GM21825 (cell line): ENCODE measurements around the gene COG5.

Experiments used
- ATAC-seq: cut with Tn5 transposase; IDR thresholded peaks from one replicate; pipeline ENCODE4 v1.9.1; 2021; ENCODE audit warnings: mild to moderate bottlenecking, moderate library complexity; ENCODE audit not compliant: unreplicated experiment

The COG5 gene

DNA sequence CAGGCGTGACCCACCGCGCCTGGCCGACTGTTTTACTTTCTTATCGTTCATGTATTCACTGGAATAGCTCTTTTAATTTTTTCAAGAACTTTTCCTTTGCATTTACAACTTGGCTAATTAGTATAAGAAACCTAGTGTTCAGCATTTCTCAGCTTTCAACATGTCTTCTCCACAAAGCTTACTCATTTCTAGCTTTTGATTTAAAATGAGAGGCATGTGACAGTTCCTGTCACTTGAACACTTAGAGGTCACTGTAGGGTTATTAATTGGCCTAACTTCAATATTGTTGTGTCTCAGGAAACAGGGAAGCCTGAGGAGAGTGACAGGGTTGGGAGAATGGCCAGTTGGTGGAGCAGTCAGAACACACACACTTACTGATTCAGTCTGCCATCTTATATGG is 218.9 kb downstream of the COG5 start:
- ATAC-seq: no peak

DNA sequence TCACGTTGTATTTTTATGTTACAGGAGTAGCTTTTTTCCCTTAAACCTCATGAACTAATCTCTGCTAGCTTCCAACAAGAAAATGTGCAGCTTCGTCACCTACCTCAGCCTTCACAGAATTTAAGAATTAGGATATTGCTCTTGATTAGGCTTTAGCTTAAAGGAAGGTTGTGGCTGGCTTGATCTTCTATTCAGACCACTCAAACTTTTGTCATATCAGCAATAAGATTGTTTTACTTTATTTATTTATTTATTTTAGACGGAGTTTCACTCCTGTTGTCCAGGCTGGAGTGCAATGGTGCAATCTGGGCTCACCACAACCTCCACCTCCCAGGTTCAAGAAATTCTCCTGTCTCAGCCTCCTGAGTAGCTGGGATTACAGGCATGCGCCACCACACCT is 219.4 kb downstream of the COG5 start:
- ATAC-seq: no peak

DNA sequence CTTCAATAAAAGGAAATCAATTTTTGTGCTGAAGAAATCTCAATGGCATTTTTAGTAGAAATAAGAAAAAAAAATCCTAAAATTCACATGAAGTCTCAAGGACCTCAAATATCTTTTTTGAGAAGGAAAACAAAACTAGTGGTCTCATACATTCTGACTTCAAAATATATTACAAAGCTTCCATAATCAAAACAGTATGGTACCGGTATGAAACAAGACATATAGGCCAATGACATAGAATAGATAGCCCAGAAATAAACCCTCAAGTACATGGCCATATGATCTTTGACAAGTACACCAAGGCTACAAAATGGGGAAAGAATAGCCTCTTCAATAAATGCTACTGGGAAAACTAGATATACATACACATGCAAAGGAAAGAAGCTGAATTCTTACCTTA is 225.6 kb downstream of the COG5 start:
- no peak for ATAC-seq

DNA sequence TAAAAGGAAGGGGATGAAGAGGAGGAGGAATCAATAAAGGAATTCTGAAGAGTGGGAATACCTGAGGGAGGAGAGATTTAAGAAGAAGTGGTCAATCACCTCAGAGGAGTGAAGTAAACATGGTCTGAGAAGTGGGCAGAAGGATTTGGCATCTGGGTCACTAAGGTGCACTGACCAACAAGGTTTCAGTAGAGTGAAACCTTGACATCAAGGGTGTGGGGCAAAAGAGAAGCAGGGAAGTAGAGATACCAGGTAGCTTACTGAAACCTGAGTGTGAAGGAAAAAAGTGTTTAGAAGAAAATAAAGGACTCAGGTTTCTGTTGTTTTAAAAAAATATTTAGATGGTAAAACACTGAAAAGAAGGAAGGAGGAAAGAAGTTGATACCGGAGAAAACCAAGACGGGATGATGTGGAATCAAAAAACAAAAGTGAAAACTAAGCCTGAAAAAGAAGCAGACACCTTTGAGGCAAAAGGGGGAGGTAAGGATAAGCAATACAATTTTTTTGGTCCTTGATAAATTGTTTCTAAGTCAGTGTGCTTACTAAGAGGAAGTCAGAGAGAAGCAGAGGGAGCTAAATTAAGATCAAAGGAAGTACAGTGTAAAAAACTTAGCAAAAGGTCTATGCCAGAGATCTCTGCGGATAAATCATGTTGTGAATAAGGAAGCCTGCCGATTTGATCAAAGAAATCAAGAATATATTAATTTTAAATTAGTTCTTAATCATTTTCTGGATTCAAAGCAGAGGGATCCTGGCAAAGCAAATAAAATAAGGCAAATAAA is 231.0 kb downstream of the COG5 start:
- peak; percentile 65 for ATAC-seq

DNA sequence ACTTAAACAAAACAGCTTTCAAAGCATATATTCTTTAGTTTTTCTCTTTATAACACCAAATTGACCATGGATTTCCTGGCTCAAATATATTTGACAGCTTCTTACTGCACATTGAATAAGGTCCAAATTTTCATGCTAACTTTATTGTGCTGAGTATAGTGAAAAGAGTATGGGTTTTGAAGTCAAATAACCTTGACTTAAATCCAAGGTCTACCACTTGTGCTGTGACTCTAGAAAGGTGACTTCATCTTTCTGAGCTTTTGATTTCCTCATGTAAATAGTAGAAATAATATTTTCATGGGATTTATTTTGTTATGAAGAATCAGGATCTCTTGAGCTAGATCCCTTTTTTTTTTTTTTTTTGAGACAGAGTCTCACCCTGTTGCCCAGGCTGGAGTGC is 233.2 kb downstream of the COG5 start:
- no peak for ATAC-seq

GRCh38 chr7:107327986-107328569 is 235.6 kb downstream of the COG5 start:
- no peak for ATAC-seq

GRCh38 chr7:107326061-107326460 is 237.7 kb downstream of the COG5 start:
- no peak for ATAC-seq

- no peak for ATAC-seq
These were observed 241.7 kb downstream of the COG5 start for GRCh38 chr7:107322015-107322414.

- ATAC-seq: no peak
These were observed 242.1 kb downstream of the COG5 start for GRCh38 chr7:107321611-107322010.

DNA sequence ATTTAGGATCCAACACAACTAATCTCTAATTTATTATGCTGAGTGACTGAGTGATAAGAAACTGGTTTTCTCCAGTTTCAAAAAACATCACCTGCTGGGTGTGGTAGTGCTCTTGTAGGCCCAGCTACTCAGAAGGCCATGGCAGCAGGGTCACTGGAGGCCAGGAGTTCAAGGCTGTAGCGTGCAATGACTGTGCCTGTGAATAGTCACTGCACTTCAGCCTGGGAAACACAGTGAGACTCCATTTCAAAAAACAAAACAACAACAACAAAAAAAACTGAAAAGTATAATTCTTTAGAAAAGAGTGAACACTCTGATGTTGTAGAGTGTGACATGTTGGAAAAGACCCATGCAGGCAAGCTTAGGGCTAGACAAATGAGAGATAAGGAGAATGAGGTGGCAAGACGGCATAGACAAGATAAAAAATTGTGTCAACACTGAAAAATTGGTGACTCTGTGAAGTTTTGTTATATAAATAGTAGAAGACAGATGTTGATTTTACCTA is 243.9 kb downstream of the COG5 start:
- no peak for ATAC-seq

DNA sequence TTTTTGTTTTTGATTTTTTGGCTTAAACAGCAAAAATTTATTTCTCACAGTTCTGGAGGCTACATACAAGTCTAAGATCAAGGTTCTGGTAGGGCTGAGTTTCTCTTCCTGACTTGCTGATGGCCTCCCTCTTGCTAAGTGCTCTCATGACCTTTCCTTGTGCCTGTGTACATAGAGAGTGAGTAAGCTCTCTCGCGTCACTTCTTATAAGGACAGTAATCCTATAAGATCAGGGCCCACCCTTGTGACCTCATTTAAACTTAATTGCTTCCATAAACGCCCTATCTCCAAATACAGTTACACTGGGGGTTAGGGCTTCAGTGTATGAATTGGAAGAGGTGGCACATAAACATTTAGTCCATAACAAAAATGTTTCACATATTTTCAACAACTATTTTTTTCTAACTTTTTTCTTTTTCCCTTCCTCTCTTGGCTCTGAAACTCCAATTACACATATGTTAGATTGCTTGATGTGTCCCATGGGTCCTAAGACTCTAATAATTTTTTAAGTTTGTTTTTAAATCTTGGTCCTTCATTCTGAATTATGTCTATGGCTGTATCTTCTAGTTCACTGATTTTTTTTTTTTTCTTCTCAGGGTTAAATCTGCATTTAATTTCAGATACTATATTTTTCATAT is 245.1 kb downstream of the COG5 start:
- ATAC-seq: no peak

DNA sequence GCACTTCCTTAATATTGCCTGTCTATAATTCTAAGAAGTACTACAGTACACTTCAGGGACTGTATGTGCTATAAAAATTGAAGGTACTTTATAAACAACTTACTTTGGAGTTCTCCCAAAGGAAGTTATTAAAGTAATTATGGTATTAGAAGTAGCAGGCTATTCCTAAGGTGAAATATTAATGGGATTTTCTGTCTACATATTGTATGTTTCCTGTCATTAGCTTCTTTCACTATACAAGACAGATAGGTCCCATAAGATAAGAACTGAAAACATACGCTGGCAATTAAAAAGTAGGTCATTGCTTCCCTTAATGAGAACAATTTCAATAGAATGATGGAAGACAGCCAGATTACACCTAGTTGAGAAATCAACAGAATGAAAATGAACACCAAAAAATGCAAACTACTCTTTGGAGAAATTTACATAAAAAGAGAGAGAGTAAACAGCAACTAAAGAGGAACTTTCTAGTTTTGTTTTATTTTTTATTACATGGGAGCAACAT is 248.0 kb downstream of the COG5 start:
- ATAC-seq: no peak

- no peak for ATAC-seq
These were observed 250.4 kb downstream of the COG5 start for GRCh38 chr7:107313355-107313754.

DNA sequence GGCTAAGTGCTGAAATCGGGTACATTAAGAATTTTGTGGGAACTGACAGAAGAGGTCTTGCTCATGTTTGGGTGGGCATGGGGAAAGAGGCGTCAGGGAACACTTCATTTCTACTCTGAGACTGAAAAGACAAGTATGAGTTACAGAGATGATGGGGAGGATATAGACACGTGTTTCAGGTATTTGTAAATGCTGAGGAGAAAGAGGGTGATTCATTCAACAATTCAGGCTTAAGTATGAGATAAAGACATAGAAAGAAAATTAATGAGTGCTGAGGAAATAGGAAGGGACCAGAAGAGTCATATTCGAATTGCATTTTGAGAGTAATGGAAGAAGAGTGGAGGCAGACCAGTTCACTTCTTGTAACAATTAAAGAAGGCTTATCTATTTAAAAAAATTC is 251.3 kb downstream of the COG5 start:
- no peak for ATAC-seq

GRCh38 chr7:107309296-107309695 is 254.4 kb downstream of the COG5 start:
- ATAC-seq: no peak

DNA sequence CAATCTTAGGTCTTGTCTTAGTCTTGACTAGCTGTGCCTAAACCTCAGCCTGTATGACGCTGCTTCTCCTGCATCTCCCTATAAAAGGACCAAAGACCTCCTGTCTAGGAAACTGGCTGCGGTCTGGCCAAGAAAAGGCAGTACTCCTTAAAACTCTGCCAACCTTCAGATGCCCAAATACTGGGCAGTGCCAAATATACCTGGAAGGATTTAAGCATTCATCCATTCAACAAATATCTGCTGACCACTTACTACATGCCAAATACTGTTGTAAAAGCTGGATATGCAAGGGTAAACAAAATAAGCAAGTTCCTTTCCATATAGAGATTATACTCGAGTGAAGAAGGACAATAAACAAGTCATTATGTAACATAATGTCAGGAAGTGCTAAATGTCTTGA is 259.1 kb downstream of the COG5 start:
- ATAC-seq: no peak

DNA sequence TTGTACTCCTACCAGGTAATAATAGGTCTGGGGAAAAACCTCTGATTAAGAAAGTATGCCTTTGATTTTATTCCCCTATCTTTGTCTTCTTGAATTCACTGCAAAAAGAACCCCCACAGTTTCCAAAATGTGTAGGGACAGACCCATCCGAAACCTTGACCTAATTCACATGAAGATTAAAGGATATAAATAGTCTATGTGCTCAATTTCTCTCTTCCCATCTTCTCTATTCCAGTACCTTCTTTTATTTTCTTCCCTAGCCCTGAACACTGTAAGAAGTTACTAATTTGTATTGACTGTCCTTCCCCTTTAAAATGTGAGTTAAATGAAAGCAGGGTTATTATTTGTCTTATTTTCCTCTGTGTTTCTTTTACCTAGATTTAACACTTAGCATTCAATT is 259.7 kb downstream of the COG5 start:
- no peak for ATAC-seq

DNA sequence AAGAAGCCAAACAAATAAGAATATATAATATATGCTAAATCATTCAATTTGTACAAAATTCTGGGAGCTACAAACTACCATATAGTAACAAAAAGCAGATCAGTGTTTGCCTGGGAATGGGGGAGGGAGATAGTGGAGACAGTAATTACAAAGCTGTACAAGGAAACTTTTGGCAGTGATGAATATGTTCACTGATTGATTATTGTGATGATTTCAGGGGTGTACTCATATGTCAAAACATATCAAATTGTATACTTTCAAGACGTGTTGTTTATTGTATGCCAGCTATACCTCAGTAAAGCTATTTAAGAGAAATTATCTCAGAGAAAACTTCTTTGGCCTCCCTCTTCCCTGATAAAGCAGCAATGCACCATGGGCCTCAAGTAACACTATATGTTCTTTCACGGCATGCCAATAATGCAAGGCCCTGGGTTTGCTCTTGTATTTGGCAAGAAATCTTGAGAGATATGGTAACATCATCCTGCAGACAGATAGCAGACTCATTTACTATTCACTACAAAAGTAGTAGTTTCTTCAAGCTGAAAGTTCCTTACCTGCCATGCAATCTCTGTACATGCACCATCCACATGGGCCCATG is 261.4 kb downstream of the COG5 start:
- no peak for ATAC-seq

- no peak for ATAC-seq
These were observed 269.5 kb downstream of the COG5 start for GRCh38 chr7:107294182-107294581.

DNA sequence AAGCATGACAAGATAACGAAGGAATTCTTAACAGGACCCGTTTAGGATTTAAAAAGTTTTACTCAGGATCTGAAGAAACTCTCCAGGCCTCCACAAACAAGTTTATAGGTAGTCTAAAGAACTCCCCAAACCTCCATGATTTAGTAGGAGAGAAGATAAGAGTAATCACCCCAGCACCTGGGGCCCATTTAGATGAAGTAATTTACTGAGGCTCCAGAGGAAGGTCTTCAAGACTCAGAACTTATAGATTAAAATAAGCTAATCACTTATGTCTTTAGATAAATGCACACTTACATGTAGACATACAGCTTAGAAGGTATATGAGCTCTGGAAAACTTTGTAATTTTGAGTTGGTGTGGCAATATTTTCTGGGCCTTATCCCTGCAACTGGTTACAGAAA is 271.1 kb downstream of the COG5 start:
- no peak for ATAC-seq

GRCh38 chr7:107291434-107291833 is 272.3 kb downstream of the COG5 start:
- ATAC-seq: no peak
